ENCODE measurements around the gene ASCC1. TPM values are rescaled to one million over a fixed set of nuclear protein-coding genes. Genes with fewer than 3 reads are reported as not detected.

ASCC1 gene
- total and polyA plus RNA-seq, 2 experiments from 2014 or later = 13.7 to 37.2 TPM

DNA sequence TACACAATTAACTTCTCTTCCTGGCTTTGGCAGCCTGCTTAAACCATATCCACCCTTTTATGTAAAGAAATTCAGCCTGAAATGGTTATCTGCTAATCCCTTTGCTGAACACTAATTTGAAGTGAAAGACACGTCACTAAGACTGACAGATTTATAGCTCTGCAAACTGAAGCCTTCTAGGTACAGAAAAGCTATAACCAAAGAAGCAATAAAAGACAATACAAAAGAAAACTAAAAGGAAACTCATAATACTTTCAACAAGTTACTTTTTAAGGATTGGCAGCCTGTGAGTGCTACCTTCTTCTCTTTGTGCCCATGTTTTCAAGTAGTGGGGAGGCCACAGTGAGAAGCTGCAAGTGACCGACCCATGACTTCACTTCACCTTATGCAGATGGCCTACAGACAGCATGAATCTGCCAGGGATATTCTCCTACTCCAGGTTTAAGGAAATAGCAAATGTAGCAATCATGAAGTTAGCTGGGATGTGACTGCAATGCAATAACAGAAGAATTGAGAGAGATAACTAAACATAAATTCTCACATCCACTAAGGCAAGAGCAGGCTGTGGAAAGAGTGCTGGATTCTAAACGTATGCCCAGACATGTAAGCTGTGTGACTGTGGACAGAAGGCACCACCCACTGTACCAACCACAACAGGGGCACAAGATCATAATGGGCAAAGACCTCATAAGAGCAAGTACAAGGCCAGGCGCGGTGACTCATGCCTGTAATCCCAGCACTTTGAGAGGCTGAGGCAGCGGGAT lies 117.1 kb downstream of the ASCC1 start:
- no peak for TF ChIP-seq ZNF462 (CRISPR knock-in tag; IDR thresholded peaks at IDR 0.05)
- TF ChIP-seq EZH2phosphoT487 (IDR thresholded peaks at IDR 0.05; ENCODE audit: unreplicated experiment) = no peak
- TF ChIP-seq, protein P1, sequence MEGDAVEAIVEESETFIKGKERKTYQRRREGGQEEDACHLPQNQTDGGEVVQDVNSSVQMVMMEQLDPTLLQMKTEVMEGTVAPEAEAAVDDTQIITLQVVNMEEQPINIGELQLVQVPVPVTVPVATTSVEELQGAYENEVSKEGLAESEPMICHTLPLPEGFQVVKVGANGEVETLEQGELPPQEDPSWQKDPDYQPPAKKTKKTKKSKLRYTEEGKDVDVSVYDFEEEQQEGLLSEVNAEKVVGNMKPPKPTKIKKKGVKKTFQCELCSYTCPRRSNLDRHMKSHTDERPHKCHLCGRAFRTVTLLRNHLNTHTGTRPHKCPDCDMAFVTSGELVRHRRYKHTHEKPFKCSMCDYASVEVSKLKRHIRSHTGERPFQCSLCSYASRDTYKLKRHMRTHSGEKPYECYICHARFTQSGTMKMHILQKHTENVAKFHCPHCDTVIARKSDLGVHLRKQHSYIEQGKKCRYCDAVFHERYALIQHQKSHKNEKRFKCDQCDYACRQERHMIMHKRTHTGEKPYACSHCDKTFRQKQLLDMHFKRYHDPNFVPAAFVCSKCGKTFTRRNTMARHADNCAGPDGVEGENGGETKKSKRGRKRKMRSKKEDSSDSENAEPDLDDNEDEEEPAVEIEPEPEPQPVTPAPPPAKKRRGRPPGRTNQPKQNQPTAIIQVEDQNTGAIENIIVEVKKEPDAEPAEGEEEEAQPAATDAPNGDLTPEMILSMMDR (conservative IDR thresholded peaks at IDR 0.05; ENCODE audit: low read depth in 2 of 2) = no peak
- no peak for TF ChIP-seq REST (IDR thresholded peaks at IDR 0.05; ENCODE audit: unreplicated experiment)
- TF ChIP-seq ZNF114 (CRISPR knock-in tag; IDR thresholded peaks at IDR 0.05) = no peak
- no peak for TF ChIP-seq EZH2 (IDR thresholded peaks at IDR 0.05; ENCODE audit: low read depth, unreplicated experiment)
- TF ChIP-seq NANOG (IDR thresholded peaks at IDR 0.05; ENCODE audit: borderline replicate concordance) = no peak
- no peak for TF ChIP-seq STAT1 (IDR thresholded peaks at IDR 0.05; ENCODE audit: unreplicated experiment)
- TF ChIP-seq POLR2AphosphoS5 (IDR thresholded peaks at IDR 0.05; ENCODE audit: low read depth) = no peak
- TF ChIP-seq CREB1 (CRISPR knock-in tag; IDR thresholded peaks at IDR 0.05; ENCODE audit: low read depth) = no peak
- TF ChIP-seq, protein P2, sequence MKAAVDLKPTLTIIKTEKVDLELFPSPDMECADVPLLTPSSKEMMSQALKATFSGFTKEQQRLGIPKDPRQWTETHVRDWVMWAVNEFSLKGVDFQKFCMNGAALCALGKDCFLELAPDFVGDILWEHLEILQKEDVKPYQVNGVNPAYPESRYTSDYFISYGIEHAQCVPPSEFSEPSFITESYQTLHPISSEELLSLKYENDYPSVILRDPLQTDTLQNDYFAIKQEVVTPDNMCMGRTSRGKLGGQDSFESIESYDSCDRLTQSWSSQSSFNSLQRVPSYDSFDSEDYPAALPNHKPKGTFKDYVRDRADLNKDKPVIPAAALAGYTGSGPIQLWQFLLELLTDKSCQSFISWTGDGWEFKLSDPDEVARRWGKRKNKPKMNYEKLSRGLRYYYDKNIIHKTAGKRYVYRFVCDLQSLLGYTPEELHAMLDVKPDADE (IDR thresholded peaks at IDR 0.05) = no peak
- TF ChIP-seq JUNB (IDR thresholded peaks at IDR 0.05; ENCODE audit: unreplicated experiment) = no peak
- TF ChIP-seq ZNF331 (CRISPR knock-in tag; IDR thresholded peaks at IDR 0.05; ENCODE audit: low read depth) = no peak
- Mint-ChIP-seq H3K27ac (no peak overlapping the region), H3K4me1 (peaks cover 2% of the 10 kb centered on the region; the same call in 2 of the 3 replicates)

More for the DNA sequence above, 117.1 kb downstream of the ASCC1 start:
- Mint-ChIP-seq H3K36me3 (ENCODE audit: low read depth) (peaks cover 10% of the 10 kb centered on the region; the same call in 1 of the 3 replicates), H3K27me3 (ENCODE audit: insufficient read depth, low read depth, poor library complexity) (no peaks in the 10 kb centered on the region), H3K9me3 (no peaks in the 10 kb centered on the region), H3K4me3 (no peak overlapping the region)
- Histone ChIP-seq H3K79me2 (replicated peaks; ENCODE audit: insufficient read depth) (no peaks in the 10 kb centered on the region), H3F3A (replicated peaks; ENCODE audit: low read depth) (no peaks in the 10 kb centered on the region), H3K36me3 (ENCODE audit: insufficient read depth) (no peaks in the 10 kb centered on the region), H3K4me2 (no peak overlapping the region), H4K20me1 (replicated peaks; ENCODE audit: insufficient read depth) (no peaks in the 10 kb centered on the region), H3K27ac (ENCODE audit: low read depth) (no peak overlapping the region), H3K4me3 (no peak overlapping the region), H3K4me1 (ENCODE audit: insufficient read depth) (no peaks in the 10 kb centered on the region), H3K9me2 (ENCODE audit: insufficient read depth) (no peaks in the 10 kb centered on the region), H2AFZ (no peak overlapping the region), H3K27me3 (ENCODE audit: insufficient read depth) (no peaks in the 10 kb centered on the region)
- DNase-seq (ENCODE audit: low spot score) = no peak
- ATAC-seq = no peak

Measured in GM23338 (cell line).